Superior temporal gyrus (tissue), 1 donor: Measurements from ENCODE around the gene EIF3D.

Experiments used
- DNase-seq: peaks from one replicate; pipeline ENCODE4 v3.0.0-alpha.2; 2016; ENCODE audit errors: extremely low spot score

Gene EIF3D

DNA sequence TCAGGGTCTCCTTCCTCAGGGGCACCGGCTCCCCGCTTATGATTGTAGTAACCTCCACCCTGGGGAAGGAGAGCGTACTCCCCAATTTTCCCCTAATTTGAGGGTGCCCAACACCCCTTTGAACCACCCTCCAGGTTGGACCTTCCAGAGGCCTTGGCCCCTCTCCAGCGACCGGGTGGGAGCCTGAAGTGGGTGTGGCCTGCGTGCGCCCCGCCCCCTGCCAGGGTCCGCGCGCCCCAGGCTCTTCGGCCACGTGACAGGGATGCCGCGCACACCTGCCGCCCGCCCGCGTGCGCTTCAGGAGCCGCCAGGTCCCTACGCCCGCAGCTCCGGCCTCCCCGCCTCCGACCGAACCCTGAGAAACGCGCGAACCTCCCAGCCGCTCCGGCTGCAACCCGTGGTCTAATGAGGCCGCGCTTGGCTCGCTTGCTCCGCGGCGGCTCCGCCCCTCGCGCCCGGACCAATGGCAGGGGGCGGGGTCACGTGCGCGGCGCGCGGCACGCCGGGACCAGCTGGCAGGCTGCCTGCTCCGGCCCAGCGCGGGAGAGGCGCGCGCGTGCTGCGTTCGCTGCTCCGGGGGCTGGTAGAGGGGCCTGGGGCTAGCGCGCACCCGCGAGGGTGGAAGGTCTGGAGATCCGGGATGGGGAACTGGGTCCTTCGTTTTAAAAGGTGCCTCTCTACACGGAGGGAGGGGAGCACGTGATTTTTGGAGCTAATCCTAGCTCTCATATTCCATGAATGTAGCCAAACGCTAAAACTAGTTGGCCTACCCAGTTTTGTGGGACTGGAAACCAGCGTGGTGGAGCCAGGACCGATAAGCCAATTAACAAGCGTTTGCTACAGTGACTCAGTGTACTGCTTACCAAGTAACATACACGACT, 22.1 kb downstream of the EIF3D start, which contains the start of gene FOXRED2:
TSS of gene FOXRED2 (minus strand) at position 404 of the 881 bp plus-strand sequence. CDS start 618 bp downstream, outside the sequence.
- peak; percentile 83 for DNase-seq

DNA sequence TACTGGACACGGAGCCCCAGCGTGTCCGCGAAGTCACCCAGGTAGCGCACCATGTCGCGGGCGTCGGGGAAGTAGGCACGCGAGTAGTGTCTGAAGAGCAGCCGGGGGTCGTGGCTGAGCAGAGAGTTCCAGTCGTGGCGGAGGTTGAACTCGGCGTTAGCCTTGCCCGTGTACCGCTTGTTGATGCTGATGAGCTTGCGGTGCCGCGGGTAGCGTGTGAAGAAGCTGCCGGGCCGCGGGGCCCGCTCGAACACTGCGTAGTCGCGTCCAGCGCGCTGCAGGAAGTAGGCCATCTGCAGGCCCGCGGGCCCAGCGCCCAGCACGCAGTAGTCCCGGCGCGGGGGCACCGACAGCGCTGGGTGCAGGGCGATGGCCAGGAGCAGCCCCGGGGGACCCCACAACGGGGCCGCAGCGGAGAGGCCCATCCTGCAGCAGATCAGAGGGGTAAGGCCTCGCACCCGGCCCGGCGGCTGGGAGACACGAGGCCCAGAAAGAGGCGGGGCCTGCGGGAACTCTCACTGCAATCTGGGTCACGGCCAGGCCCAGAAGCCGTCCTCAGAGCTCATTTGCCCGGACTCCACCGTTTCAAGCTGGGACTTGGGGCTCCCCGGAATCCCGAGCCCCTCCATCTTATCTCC, 22.8 kb downstream of the EIF3D start:
- DNase-seq: no peak

DNA sequence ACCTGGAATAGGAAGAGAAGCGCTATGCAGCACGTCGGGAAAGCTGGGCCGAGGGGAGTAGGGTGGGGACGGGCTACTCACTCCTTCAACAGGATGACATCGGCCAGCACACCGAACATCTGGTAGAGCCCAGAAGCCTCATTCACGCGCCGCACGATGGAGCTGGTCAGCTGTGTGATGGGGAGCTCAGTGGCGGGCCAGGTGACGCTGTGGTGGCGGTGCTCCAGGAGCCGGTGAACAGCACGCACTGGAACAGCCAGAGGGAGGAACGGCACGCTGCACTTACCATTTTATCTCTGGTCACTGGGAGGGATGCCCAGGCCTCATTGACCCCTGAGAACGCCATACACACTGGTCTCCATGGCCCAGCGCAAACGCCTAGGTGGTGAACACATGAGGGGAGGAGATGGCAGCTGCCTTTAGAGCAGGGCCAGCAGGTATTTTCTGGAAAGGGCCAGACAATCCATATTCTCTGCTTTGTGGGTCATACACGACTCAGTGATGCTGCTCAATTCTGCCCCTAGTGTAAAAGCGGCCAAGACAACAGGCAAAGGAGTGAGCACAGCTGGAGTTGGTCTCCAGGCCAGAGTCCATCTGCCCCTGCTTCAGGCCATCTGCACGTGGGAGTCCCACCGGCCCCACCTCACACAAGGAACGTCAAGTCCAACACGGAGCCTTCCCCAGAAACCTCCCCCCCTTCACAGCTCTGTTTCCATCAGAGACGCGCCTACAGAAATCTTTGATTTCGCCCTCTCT, 30.9 kb downstream of the EIF3D start:
- DNase-seq: no peak

DNA sequence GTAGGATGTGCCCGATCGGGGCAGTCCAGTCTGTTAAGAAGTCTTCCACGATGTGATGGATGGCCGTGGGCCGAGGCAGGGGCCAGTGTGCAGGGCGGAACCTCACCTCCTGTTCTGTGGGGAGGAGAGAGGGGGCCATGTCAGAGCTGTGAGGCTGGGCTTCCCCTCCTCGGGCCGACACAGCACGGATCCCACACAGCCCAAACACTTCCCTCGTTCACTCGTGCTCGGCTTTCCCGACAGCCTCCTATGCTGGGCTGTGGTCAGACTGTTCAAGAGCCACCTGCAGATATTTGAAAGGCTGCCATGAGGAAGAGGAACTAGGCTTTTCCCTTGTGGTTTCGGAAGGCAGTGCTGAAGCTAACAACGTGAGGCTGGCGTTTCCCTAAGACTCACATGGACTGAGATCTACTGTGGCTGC, 35.3 kb downstream of the EIF3D start:
- peak; percentile 23 for DNase-seq

DNA sequence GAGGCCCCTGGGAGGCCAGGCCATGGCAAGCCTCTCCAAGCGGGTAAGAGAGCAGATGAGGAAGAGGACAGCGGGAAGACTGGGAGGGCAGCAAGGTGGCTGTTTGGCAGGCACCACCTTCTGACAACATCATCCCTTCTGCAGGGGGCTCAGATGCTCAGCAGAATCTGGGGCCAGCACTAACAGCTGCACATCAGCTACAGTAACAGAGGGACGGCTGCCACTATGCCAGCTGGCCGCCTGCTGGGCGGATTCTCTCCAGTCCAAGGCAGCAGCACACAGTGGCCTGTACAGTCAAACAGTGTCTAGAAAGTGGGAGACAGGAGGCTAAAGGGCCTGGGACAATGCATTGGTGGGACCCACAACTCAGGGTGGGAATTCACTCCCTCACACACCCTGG, 36.9 kb downstream of the EIF3D start:
- DNase-seq: no peak

DNA sequence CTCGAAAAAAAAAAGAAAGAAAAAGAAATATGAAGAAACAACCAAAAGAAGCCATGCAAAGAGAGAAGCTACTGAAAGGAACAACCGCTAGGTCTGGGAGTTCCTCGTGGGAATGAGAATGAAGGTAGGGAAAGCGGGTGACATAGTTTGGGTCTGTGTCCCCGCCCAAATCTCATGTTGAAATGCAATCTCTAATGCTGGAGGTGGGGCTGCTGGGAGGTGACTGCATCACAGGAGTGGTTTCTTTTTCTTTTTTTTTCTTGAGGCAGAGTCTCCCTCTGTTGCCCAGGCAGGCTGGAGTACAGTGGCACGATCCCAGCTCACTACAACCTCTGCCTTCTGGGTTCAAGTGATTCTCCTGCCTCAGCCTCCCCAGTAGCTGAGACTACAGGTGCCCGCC, 37.8 kb downstream of the EIF3D start:
- DNase-seq: no peak

DNA sequence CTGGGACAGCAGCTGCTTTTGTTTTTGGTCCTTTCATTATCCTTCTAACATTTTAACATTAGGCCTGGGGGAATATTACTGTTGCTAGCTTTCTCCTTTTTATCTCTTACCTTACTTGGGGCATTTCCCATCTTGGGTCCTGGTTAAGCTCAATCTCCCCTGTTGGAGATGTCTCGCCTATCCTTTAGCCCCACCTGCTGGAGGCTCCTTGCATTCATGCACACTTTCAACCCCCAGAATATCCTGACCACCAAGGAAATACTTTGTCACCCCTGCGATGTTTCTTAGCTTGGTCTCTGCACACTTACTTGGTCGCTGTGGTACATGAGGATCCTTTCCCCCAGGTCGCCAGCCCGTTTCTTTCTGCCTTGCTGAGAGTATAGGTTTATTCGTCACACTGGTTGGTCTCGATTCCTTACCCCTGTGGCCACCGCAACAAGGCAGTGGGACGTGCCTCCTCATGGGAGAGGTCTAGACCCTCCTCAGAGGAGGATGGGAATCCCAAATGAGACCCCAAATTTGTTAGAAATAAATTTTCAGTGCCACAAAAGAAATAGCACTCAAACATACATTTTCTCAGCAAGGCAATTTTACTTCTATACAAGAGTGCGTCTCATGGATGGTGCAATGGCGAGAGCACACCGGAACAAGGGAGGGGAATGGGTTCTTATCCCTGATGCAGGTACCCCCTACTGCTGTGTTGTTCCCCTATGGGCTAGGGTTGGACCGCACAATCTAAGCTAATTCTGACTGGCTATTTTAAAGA, 42.2 kb downstream of the EIF3D start:
- no peak for DNase-seq

DNA sequence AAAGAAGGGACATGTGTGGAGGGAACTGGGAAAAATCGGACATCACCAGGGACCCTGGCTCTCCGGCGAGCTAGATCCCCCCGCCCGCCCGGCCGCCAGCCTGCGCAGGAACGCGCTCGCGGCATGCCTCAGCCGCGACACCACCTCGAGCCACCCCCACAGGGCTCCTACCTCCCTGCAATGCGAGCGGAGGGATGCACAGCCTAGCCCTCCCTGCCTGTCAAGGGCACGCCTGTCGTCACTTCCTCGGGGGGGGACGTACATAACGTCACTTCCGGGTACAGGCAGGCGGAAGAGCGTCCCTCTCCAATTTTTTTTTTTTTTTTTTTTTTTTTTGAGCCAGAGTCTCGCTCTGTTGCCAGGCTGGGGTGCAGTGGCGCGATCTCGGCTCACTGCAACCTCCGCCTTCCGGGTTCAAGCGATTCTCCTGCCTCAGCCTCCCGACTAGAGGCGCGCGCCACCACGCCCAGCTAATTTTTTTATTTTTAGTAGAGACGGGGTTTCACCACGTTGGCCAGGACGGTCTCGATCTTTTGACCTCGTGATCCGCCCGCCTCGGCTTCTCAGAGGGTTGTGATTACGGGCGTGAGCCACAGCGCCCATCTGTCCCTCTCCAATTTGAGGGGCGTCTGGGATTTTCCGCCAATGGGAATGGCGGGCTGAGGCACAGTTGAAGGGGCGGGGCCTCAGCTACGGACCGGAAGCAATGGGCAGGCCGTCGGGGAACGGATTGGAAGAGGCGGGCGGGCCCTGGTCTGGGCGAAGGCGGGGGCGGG, 47.4 kb downstream of the EIF3D start, which contains the start of gene TXN2:
TSS of gene TXN2 (minus strand) at position 248 of the 776 bp plus-strand sequence. CDS start 803 bp downstream, outside the sequence.
- peak; percentile 95 for DNase-seq

DNA sequence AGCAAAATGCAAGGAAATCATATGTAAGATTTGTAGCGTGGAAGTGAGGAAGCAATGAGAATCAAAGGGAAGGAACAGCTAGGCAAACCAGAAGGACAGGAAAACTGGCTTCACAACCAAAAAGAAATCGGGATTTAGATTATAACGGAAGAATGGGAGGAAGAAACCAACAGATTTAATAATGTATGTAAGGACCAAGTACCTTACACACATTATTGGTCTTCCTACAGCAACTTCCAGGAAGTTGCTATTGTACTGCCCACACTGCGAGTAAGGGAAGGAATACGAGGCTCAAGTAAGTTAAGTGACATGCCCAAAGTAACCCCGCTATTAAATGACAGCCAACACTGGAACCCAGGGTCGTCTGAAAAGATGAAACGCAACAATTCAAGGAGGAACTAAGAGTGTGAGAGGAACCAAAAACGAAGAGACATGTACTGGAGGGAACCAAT, 48.0 kb downstream of the EIF3D start:
- DNase-seq: peak; percentile 83

DNA sequence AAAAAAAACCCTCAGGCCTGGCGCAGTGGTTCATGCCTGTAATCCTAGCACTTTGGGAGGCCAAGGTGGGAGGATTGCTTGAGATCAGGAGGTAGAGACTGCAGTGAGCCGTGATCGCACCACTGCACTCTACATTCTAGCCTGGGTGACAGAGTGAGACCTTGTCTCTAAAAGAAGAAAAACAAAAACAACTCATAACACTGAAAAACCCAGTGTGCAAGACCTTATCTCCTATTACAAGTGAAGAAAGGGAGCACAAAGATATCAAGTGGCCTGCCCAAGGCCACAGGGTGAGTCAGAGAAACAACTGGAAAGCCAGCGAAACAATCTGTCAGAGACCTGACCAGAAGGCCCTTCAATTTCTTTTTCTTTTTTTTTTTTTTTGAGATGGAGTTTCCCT, 50.0 kb downstream of the EIF3D start:
- no peak for DNase-seq

DNA sequence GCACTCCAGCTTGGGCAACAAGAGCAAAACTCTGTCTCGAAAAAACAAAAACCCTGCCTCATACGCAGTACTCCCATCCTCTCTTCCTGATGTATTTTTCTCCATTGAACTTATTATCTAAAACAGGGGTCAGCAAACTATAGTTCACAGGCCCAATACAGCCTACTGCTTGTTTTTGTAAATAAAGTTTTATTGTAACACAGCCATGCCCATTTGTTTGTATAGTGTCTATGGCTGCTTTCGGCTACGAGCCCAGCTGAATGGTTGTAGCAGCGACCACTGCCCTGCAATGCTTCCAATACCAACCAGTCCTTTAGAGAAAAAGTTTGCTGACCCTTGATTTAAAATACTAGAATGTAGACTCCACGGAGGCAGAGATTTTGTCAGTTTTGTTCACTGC, 53.6 kb downstream of the EIF3D start:
- DNase-seq: no peak

DNA sequence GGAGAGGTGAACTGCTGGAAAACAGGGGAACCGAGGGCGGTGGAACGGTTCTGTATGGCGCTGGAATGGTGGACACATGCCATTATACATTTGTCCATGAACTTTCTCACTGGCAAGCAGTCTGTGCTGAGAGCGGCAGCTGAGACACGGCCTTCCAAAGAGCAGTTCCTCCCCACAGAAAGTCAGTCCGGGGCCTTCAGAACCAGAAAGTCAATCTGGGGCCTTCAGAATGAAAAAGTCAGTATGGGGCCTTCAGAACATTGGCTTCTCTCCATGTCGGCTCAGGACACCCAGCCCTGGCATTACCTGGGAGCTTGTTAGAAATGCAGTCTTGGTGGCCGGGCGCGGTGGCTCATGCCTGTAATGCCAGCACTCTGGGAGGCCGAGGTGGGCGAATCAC, 56.3 kb downstream of the EIF3D start:
- no peak for DNase-seq

DNA sequence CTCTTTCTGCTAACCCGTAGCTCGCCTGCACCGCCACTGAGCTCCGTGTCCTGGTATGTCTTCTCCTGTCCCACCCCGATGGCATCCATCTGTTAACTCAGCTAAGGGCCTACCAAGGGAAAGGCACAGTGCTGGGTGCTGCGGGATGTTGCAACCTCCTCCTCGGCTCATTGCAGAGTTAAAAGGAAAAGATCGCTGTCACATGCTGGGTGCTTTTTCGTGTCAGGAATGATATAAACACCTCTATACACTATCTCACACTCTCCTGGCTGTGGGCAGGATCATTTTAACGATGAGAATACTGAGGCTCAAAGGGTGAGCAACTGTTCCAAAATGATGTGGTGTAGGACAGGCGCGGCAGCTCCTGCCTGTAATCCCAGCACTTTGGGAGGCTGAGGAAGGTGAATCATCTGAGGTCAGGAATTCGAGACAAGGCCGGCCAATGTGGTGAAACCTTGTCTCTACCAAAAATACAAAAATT, 57.6 kb downstream of the EIF3D start:
- DNase-seq: no peak

DNA sequence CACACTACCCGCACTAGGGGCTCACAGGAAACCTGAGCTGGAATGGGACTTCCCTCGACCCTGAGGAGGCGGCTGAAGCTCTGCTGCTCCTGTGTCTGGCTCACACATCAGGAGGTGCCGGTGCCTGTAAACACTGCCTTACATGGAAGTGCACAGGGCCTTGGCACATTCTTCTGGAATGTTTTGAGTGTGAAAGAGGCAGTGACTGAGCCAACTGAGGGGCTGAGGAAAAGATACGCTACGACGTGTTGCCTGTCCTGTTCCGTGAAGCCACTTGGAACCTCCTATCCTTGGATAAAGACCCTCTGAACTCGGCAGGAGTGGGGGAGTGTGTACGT, 58.0 kb downstream of the EIF3D start:
- DNase-seq: no peak

DNA sequence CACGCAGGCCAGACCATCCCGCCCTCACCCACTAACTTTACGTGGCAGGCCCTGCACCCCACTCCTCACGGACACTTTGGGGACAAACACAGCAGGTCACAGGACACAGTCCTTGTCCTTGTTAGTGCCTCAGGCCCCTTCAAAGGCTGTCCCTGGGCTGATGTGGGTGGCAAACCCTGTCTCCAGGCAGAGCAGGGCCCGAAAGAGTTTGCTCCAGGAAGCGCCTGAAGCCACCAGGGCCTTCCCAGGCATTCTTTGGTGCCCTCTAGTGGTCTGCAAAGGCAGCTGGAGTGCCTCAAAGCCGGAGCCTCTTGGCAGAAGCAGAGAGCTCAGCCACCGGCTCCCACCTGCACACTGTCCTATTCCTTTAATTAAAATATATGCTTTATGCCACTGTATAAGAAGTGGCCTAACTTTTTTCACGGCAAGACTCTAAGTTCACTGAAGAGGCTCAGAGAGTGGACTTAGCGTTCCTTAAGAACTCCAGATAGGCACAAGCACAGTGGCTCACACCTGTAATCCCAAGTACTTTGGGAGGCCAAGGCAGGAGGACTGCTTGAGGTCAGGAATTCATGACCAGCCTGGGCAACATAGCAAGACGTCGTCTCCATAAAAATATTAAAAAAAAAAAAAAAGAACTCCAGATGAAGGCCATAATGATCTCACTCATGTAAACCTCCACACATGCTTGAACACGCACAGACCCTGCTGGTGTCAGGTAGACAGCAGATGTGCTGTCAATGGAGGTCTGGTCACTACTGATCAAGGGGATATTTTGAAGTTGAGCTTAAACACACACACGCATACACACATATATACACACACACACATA, 58.6 kb downstream of the EIF3D start:
- DNase-seq: peak; percentile 90

DNA sequence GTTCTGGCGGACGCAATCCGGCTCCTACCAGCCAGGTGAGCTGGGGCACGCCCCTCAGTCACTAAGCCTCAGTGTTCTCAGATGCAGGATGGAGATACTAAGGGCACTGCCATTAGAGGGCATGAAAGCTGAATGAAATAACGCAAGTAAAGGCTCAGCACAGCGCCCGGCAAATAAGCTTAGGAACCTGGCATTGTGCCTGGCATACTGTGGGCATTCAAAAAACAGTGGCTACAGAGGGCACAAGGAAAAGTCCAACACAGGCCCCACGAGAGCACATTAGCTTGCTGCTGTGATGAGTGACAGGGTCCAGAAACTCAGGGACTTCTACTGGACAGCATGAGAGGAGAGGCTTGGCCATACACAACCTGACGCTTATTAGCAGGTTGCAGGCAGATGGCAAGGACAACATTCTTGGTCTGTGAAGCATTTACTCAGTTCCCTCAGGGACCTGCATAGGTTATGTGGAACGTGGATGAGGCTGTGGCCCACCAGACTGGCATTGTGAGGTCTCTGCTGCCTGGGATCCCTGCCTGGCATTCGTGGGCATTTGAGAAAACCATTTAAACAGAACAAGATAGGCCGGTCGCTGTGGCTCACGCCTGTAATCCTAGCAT, 59.8 kb downstream of the EIF3D start:
- DNase-seq: no peak

DNA sequence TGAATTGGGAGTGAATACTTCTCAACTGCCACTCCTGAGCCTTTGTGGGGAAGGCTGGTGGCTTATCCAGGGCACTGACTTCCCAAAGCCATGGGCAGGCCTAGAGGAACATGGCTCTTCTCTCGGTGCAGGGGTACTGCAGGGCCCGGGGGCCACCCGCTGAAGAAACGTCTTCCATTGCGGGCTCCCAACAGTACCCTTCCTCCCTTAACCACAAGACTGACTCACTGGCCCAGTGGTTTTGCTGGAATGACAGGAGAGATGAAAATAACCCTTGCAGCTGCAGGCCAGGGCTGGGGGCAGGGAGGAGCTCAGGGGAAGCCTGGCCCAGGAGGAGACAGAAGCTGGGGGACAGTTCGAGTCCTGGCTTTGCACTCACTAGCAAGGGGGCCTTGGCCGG, 61.0 kb downstream of the EIF3D start:
- no peak for DNase-seq

DNA sequence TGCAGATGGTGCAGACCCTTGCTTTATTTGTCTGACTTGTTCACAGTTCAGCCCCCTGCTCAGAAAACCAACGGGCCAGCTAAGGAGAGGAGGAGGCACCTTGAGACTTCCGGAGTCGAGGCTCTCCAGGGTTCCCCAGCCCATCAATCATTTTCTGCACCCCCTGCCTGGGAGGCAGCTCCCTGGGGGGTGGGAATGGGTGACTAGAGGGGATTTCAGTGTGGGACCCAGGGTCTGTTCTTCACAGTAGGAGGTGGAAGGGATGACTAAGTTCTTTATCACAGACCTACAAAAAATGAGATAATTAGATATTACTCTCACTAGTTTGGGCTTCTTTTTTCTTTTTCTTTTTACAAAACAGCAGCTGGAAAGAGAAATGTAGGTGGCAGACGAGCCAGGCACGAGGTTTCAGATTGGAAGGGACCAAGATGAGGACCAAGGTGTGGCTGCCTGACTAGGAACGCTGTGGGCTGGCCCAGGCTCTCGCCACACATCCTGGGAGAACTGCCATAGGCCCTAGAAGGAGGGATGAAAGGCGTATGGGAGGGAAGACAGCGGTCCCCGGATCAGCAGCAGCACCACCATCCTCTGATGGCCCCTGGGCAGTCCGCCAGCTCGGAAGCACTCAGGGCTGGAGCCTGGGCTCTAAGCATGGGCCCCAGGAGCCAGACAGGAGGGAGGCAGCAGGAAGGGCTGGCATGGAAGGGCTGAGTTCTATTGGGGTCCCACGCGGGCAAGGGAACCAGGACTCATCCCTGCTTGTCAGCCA, 61.7 kb downstream of the EIF3D start:
- DNase-seq: no peak
